ENCODE results near the gene SNX10.

DNA sequence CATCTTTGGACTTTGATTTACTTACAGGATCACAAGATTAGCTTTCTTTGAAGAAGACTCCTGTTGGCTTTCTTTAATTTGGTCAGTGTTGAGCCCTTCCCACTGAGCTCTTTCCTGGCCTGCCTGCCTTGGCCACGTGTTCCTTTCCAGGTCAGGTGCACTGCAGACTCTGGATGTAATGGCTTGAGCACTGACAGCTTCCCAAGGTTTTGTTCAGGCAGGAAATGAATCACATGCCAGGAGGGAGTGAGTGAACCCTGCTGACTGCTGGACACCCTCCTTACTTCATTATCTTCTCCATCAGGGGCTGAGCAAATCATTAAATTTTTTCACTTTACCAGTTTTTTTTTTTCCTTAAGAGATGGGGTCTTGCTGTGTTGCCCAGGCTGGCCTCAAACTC lies 29.8 kb downstream of the SNX10 start:
- TF ChIP-seq, protein P1, sequence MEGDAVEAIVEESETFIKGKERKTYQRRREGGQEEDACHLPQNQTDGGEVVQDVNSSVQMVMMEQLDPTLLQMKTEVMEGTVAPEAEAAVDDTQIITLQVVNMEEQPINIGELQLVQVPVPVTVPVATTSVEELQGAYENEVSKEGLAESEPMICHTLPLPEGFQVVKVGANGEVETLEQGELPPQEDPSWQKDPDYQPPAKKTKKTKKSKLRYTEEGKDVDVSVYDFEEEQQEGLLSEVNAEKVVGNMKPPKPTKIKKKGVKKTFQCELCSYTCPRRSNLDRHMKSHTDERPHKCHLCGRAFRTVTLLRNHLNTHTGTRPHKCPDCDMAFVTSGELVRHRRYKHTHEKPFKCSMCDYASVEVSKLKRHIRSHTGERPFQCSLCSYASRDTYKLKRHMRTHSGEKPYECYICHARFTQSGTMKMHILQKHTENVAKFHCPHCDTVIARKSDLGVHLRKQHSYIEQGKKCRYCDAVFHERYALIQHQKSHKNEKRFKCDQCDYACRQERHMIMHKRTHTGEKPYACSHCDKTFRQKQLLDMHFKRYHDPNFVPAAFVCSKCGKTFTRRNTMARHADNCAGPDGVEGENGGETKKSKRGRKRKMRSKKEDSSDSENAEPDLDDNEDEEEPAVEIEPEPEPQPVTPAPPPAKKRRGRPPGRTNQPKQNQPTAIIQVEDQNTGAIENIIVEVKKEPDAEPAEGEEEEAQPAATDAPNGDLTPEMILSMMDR (IDR thresholded peaks at IDR 0.05; ENCODE audit: low read depth, low read length, poor library complexity, severe bottlenecking): no peak
- no peak for TF ChIP-seq EZH2phosphoT487 (IDR thresholded peaks at IDR 0.05; ENCODE audit: borderline replicate concordance, low read length)

All from DOHH2 (cell line).